GM18502 (cell line): ENCODE results near the gene GRID2.

ENCODE experiments used
- ATAC-seq: cut with Tn5 transposase; IDR thresholded peaks from one replicate; pipeline ENCODE4 v1.9.1; 2021; ENCODE audit warnings: mild to moderate bottlenecking; ENCODE audit not compliant: unreplicated experiment, poor library complexity

GRID2 gene

GRCh38 chr4:92657695-92658094 lies 353.9 kb downstream of the GRID2 start:
- no peak for ATAC-seq

GRCh38 chr4:92658318-92658717 lies 354.6 kb downstream of the GRID2 start:
- no peak for ATAC-seq

- no peak for ATAC-seq
Measured at GRCh38 chr4:92677805-92678204, 374.0 kb downstream of the GRID2 start.

GRCh38 chr4:92678292-92678691 lies 374.5 kb downstream of the GRID2 start:
- no peak for ATAC-seq

- ATAC-seq, result no peak
Measured at GRCh38 chr4:92679149-92679548, 375.4 kb downstream of the GRID2 start.

- ATAC-seq, result no peak
Measured at GRCh38 chr4:92714640-92715039, 410.9 kb downstream of the GRID2 start.

GRCh38 chr4:92733231-92733630 lies 429.5 kb downstream of the GRID2 start:
- no peak for ATAC-seq

- ATAC-seq, result no peak
Measured at GRCh38 chr4:92735025-92735665, 431.4 kb downstream of the GRID2 start.

- ATAC-seq, result no peak
Measured at GRCh38 chr4:92760433-92760832, 456.7 kb downstream of the GRID2 start.

- ATAC-seq, result no peak
Measured at GRCh38 chr4:92776080-92776479, 472.3 kb downstream of the GRID2 start.

GRCh38 chr4:92789741-92790140 lies 486.0 kb downstream of the GRID2 start:
- no peak for ATAC-seq

- ATAC-seq, result no peak
Measured at GRCh38 chr4:92791871-92792440, 488.2 kb downstream of the GRID2 start.

GRCh38 chr4:92809381-92809780 lies 505.6 kb downstream of the GRID2 start:
- no peak for ATAC-seq

GRCh38 chr4:92812652-92813051 lies 508.9 kb downstream of the GRID2 start:
- ATAC-seq, result no peak

- ATAC-seq, result no peak
Measured at GRCh38 chr4:92814677-92815076, 510.9 kb downstream of the GRID2 start.

- ATAC-seq, result no peak
Measured at GRCh38 chr4:92825256-92825655, 521.5 kb downstream of the GRID2 start.

- no peak for ATAC-seq
Measured at GRCh38 chr4:92825791-92826190, 522.0 kb downstream of the GRID2 start.

- ATAC-seq, result no peak
Measured at GRCh38 chr4:92830771-92831170, 527.0 kb downstream of the GRID2 start.

GRCh38 chr4:92840880-92841279 lies 537.1 kb downstream of the GRID2 start:
- ATAC-seq, result no peak

GRCh38 chr4:92843784-92844183 lies 540.0 kb downstream of the GRID2 start:
- ATAC-seq, result no peak

GRCh38 chr4:92847026-92847425 lies 543.3 kb downstream of the GRID2 start:
- no peak for ATAC-seq

- no peak for ATAC-seq
Measured at GRCh38 chr4:92862509-92862908, 558.7 kb downstream of the GRID2 start.
